HEK293 (cell line): Measurements from ENCODE around the gene TECPR2.

Experiments
- KLF10 ChIP-seq: fragments of 450-650 bp; IDR thresholded peaks from 2 replicates; pipeline ENCODE4 v1.5.1; 2018; ENCODE audit warnings: missing biosample characterization, mild to moderate bottlenecking, missing genetic modification characterization
- PATZ1 ChIP-seq: fragments of 450-650 bp; formaldehyde crosslinking; IDR thresholded peaks from 2 replicates; pipeline ENCODE4 v1.5.1; 2016; ENCODE audit warnings: missing biosample characterization, missing genetic modification characterization
- SP7 ChIP-seq: fragments of 450-650 bp; formaldehyde crosslinking; IDR thresholded peaks from 2 replicates; pipeline ENCODE4 v1.5.1; 2016; ENCODE audit warnings: missing biosample characterization, missing genetic modification characterization
- YY1 ChIP-seq: fragments of 450-650 bp; formaldehyde crosslinking; IDR thresholded peaks from 2 replicates; pipeline ENCODE4 v1.5.1; 2018; ENCODE audit warnings: missing biosample characterization, missing genetic modification characterization
- ZBTB1 ChIP-seq: fragments of 450-650 bp; formaldehyde crosslinking; IDR thresholded peaks from 2 replicates; pipeline ENCODE4 v1.5.1; 2016; ENCODE audit warnings: missing biosample characterization, missing genetic modification characterization
- ZNF350 ChIP-seq: fragments of 450-650 bp; formaldehyde crosslinking; IDR thresholded peaks from 2 replicates; pipeline ENCODE4 v1.5.0; 2017; ENCODE audit warnings: missing biosample characterization, mild to moderate bottlenecking, missing genetic modification characterization
- ZNF423 ChIP-seq: fragments of 450-650 bp; formaldehyde crosslinking; IDR thresholded peaks from 2 replicates; pipeline ENCODE4 v1.5.1; 2016; ENCODE audit warnings: missing biosample characterization, missing genetic modification characterization
- ZNF544 ChIP-seq: fragments of 450-650 bp; formaldehyde crosslinking; IDR thresholded peaks from 2 replicates; pipeline ENCODE4 v1.5.0; 2017; ENCODE audit warnings: missing biosample characterization, missing genetic modification characterization
- ZNF561 ChIP-seq: fragments of 450-650 bp; IDR thresholded peaks from 2 replicates; pipeline ENCODE4 v1.5.1; 2018; ENCODE audit warnings: missing biosample characterization, missing genetic modification characterization, borderline replicate concordance
- ZNF623 ChIP-seq: fragments of 450-650 bp; formaldehyde crosslinking; IDR thresholded peaks from 2 replicates; pipeline ENCODE4 v1.5.1; 2016; ENCODE audit warnings: missing biosample characterization, missing genetic modification characterization
- ZSCAN23 ChIP-seq: fragments of 450-650 bp; formaldehyde crosslinking; IDR thresholded peaks from 2 replicates; pipeline ENCODE4 v1.5.1; 2016; ENCODE audit warnings: missing biosample characterization, missing genetic modification characterization
- TF ChIP-seq, protein P1 (sequence below): fragments of 450-650 bp; formaldehyde crosslinking; IDR thresholded peaks from 2 replicates; pipeline ENCODE4 v1.5.1; 2017; ENCODE audit warnings: missing biosample characterization, missing genetic modification characterization
- TF ChIP-seq, protein P2 (sequence below): fragments of 450-650 bp; formaldehyde crosslinking; IDR thresholded peaks from 2 replicates; pipeline ENCODE4 v1.5.1; 2016; ENCODE audit warnings: missing biosample characterization, missing genetic modification characterization
- TF ChIP-seq, protein P3 (sequence below): fragments of 450-650 bp; formaldehyde crosslinking; IDR thresholded peaks from 2 replicates; pipeline ENCODE4 v1.5.1; 2016; ENCODE audit warnings: missing biosample characterization, missing genetic modification characterization, borderline replicate concordance

DNA sequence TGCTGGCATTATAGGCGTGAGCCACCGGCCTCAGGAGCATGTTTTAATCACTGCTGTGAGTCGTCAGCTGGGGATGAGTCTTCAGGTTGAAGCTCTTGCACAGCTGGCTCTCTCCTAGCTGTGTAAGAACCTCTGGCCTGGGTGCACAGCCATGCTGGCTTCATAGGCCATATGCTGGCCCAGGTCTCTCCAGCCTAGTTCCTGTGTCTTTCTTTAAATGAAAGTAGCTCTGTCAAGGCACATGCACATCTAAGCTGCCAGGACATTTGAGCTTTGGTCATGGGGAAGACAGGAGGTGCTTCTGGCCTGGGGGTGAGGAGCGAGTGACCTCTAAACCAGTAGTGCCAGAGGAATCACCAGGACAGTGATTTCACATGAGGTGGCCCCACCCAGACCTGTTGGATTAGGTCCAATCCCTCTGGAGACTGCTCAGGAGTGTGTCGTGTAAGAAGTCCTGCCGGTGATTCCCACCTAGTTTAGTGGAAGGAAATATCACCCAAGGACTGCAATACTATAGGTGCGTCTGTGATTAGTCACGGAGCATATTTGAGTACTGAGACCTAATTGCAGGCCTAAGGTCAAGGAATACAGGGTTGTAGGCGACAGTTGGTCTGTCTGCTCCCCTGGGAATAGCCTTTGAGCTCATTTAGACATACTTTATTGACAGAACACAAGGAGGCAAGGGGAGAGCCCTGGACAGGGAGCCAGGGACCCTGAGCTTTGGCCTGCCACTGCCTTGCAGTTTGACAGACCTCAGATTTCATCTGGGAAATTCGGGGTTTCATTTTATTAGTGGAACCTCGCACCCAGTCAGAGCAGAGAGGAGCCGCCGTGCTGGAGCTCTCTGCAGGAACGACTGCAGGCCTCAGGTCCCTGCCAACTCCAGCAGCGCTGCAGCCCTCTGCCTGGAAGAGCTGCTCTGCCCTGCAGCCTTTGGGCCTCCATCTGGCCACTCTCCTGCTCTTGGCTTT lies 79.8 kb downstream of the TECPR2 start:
- TF ChIP-seq, protein P1, sequence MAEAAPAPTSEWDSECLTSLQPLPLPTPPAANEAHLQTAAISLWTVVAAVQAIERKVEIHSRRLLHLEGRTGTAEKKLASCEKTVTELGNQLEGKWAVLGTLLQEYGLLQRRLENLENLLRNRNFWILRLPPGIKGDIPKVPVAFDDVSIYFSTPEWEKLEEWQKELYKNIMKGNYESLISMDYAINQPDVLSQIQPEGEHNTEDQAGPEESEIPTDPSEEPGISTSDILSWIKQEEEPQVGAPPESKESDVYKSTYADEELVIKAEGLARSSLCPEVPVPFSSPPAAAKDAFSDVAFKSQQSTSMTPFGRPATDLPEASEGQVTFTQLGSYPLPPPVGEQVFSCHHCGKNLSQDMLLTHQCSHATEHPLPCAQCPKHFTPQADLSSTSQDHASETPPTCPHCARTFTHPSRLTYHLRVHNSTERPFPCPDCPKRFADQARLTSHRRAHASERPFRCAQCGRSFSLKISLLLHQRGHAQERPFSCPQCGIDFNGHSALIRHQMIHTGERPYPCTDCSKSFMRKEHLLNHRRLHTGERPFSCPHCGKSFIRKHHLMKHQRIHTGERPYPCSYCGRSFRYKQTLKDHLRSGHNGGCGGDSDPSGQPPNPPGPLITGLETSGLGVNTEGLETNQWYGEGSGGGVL (tag by site-specific recombination): no peak
- TF ChIP-seq SP7 (tag by site-specific recombination): no peak
- TF ChIP-seq YY1 (tag by site-specific recombination): no peak
- TF ChIP-seq, protein P2, sequence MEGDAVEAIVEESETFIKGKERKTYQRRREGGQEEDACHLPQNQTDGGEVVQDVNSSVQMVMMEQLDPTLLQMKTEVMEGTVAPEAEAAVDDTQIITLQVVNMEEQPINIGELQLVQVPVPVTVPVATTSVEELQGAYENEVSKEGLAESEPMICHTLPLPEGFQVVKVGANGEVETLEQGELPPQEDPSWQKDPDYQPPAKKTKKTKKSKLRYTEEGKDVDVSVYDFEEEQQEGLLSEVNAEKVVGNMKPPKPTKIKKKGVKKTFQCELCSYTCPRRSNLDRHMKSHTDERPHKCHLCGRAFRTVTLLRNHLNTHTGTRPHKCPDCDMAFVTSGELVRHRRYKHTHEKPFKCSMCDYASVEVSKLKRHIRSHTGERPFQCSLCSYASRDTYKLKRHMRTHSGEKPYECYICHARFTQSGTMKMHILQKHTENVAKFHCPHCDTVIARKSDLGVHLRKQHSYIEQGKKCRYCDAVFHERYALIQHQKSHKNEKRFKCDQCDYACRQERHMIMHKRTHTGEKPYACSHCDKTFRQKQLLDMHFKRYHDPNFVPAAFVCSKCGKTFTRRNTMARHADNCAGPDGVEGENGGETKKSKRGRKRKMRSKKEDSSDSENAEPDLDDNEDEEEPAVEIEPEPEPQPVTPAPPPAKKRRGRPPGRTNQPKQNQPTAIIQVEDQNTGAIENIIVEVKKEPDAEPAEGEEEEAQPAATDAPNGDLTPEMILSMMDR (tag by site-specific recombination): no peak
- no peak for TF ChIP-seq ZSCAN23
- no peak for TF ChIP-seq ZBTB1 (tag by site-specific recombination)
- no peak for TF ChIP-seq ZNF544 (tag by site-specific recombination)
- no peak for TF ChIP-seq ZNF423
- TF ChIP-seq, protein P3, sequence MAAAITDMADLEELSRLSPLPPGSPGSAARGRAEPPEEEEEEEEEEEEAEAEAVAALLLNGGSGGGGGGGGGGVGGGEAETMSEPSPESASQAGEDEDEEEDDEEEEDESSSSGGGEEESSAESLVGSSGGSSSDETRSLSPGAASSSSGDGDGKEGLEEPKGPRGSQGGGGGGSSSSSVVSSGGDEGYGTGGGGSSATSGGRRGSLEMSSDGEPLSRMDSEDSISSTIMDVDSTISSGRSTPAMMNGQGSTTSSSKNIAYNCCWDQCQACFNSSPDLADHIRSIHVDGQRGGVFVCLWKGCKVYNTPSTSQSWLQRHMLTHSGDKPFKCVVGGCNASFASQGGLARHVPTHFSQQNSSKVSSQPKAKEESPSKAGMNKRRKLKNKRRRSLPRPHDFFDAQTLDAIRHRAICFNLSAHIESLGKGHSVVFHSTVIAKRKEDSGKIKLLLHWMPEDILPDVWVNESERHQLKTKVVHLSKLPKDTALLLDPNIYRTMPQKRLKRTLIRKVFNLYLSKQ: no peak
- no peak for TF ChIP-seq ZNF623
- TF ChIP-seq ZNF561 (tag by site-specific recombination): no peak
- TF ChIP-seq ZNF350 (tag by site-specific recombination): no peak
- TF ChIP-seq KLF10 (tag by site-specific recombination): no peak
- no peak for TF ChIP-seq PATZ1 (tag by site-specific recombination)
